ENCODE measurements around the gene FARS2.

FARS2 gene

DNA sequence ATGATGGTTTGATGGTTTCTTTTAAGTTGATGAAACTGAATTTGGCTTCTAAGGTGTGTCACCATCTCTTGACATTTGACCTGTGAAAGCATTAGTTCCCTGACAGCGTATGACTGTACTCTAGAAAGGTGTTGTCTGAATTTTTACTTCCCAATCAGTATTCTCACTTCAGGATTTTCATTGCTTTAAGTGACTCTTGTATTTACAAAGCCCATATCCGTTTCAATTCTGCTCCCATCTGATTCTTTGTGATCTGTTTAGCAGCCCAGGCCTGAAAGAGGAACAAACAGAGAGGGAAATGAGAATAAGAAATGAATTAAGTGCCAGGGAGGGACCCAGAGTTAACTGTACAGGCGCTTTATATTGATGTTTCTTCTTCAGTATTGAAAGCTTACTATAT is 73.7 kb downstream of the FARS2 start:
- no peaks in the 10 kb centered on the region for H3K27me3 Mint-ChIP-seq
- H3K4me1 Mint-ChIP-seq: peaks cover 37% of the 10 kb centered on the region
- no peaks in the 10 kb centered on the region for H3K9me3 Mint-ChIP-seq
- DNase-seq (ENCODE audit: low spot score in 2 of 2) (no peak), ATAC-seq (ENCODE audit: low read depth) (peak; percentile 73)
- H3K27ac Mint-ChIP-seq: peak overlapping the region; percentile 7
- H3K36me3 Mint-ChIP-seq: no peaks in the 10 kb centered on the region
- H3K4me3 Mint-ChIP-seq: no peak overlapping the region

- no peak for DNase-seq (ENCODE audit: low spot score in 2 of 2)
- Mint-ChIP-seq H3K27ac (no peak overlapping the region), H3K9me3 (no peaks in the 10 kb centered on the region), H3K27me3 (no peaks in the 10 kb centered on the region), H3K4me3 (peak overlapping the region; percentile 8), H3K4me1 (peaks cover 24% of the 10 kb centered on the region), H3K36me3 (no peaks in the 10 kb centered on the region)
- ATAC-seq (ENCODE audit: low read depth): no peak
Observed at GRCh38 chr6:5337573-5337972, 76.3 kb downstream of the FARS2 start.

- H3K9me3 Mint-ChIP-seq: no peaks in the 10 kb centered on the region
- peak overlapping the region; percentile 5 for H3K27ac Mint-ChIP-seq
- ATAC-seq (ENCODE audit: low read depth) (no peak), DNase-seq (ENCODE audit: low spot score in 2 of 2) (no peak)
- no peaks in the 10 kb centered on the region for H3K27me3 Mint-ChIP-seq
- peaks cover 23% of the 10 kb centered on the region for H3K4me1 Mint-ChIP-seq
- H3K4me3 Mint-ChIP-seq: peak overlapping the region; percentile 46
- H3K36me3 Mint-ChIP-seq: no peaks in the 10 kb centered on the region
Observed at GRCh38 chr6:5338177-5338960, 77.1 kb downstream of the FARS2 start.

DNA sequence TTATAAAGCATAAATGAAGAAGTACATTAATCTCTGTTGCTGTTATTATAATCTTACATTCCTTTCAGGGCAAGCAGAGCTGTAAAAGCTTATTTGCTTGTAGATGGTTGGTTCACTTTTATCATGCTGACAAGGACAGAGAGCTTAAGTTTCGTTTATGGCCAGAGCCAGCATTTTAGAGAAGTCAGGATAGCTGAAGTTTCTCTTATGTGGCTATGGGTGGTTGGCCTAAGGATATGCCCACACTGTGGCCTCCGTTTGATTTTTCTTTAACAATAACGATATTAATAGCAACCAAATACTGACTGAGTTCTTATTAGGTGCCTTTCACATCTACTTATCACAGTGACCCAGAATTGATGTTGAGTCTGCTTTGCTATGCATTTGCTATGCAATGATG is 78.5 kb downstream of the FARS2 start:
- DNase-seq (ENCODE audit: low spot score in 2 of 2) (no peak), ATAC-seq (ENCODE audit: low read depth) (peak; percentile 56)
- no peak overlapping the region for H3K4me3 Mint-ChIP-seq
- H3K36me3 Mint-ChIP-seq: no peaks in the 10 kb centered on the region
- H3K9me3 Mint-ChIP-seq: no peaks in the 10 kb centered on the region
- no peaks in the 10 kb centered on the region for H3K27me3 Mint-ChIP-seq
- H3K4me1 Mint-ChIP-seq: peaks cover 21% of the 10 kb centered on the region
- no peak overlapping the region for H3K27ac Mint-ChIP-seq

DNA sequence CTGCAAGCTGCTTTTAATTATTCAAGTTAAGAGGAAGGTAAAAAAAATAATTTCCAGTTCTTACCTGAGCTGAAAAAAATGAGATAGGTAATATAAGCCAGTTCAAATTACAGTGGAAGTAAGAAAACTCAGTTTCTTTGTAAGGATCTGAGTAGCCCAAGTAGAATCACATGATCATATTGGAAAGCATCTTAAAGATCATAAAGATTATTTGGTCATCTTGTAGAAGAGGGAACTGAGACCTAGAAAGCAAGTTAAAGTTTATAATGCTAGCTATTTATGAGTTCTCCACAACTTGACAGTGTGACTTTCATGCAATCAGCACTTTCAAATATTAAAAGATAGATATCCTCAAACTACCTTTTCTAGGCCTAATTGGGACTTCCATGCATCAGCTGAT is 80.5 kb downstream of the FARS2 start:
- ATAC-seq (ENCODE audit: low read depth) (no peak), DNase-seq (ENCODE audit: low spot score in 2 of 2) (no peak)
- H3K27me3 Mint-ChIP-seq: no peaks in the 10 kb centered on the region
- H3K27ac Mint-ChIP-seq: no peak overlapping the region
- H3K36me3 Mint-ChIP-seq: no peaks in the 10 kb centered on the region
- no peaks in the 10 kb centered on the region for H3K9me3 Mint-ChIP-seq
- no peak overlapping the region for H3K4me3 Mint-ChIP-seq
- H3K4me1 Mint-ChIP-seq: peaks cover 10% of the 10 kb centered on the region

DNA sequence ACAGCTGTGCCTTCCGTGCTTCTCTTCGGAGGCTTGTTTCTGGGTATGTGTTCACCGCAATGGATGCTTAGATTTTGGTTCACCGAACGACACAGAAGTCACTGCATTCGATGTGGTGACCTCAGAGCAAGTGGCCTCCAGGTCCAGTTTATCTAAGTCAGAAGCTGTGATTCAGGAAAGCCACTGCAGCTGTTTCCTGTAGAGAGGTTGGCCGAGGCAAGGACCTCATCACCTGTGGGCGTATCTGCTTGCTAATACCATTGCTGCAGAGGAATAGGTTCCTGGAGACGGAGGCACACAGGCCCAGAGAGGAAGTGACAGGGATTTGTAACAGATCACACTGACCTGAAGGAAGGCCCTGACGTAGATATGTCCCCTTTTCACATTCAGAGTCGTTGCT is 82.7 kb downstream of the FARS2 start:
- Mint-ChIP-seq H3K27ac (no peak overlapping the region), H3K4me1 (peaks cover 5% of the 10 kb centered on the region), H3K36me3 (peaks cover 10% of the 10 kb centered on the region), H3K27me3 (no peaks in the 10 kb centered on the region), H3K9me3 (no peaks in the 10 kb centered on the region), H3K4me3 (no peak overlapping the region)
- ATAC-seq (ENCODE audit: low read depth) (no peak), DNase-seq (ENCODE audit: low spot score in 2 of 2) (no peak)

- peaks cover 5% of the 10 kb centered on the region for H3K4me1 Mint-ChIP-seq
- H3K4me3 Mint-ChIP-seq: no peak overlapping the region
- H3K27me3 Mint-ChIP-seq: no peaks in the 10 kb centered on the region
- no peaks in the 10 kb centered on the region for H3K9me3 Mint-ChIP-seq
- ATAC-seq (ENCODE audit: low read depth): no peak
- no peak overlapping the region for H3K27ac Mint-ChIP-seq
- peaks cover 17% of the 10 kb centered on the region for H3K36me3 Mint-ChIP-seq
- DNase-seq (ENCODE audit: low spot score in 2 of 2): no peak
Observed at GRCh38 chr6:5345324-5345723, 84.0 kb downstream of the FARS2 start.

GRCh38 chr6:5351552-5352210 is 90.4 kb downstream of the FARS2 start:
- Mint-ChIP-seq H3K9me3 (no peaks in the 10 kb centered on the region), H3K27ac (no peak overlapping the region), H3K27me3 (no peaks in the 10 kb centered on the region), H3K4me3 (no peak overlapping the region), H3K36me3 (peaks cover 20% of the 10 kb centered on the region), H3K4me1 (peaks cover 13% of the 10 kb centered on the region)
- no peak for ATAC-seq (ENCODE audit: low read depth)
- no peak for DNase-seq (ENCODE audit: low spot score in 2 of 2)

DNA sequence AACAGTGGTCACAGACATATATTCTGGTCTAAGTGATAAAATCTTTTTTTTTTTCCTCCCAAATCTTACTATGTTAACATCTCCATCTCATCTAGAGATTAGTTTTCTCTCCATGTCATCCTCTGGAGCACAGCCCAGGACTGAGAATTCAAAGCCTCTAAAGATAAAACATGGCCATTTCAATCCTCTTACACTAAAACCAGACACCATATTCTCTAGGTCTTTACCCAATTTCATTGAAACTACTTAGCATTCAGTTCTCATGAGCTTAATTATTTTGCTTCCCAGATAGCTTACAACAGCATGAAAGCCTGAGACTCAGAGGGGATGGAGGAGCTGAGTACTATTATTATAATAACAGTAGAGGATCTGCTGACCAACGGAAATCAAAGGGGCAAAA is 92.7 kb downstream of the FARS2 start:
- H3K4me3 Mint-ChIP-seq: no peak overlapping the region
- DNase-seq (ENCODE audit: low spot score in 2 of 2) (no peak), ATAC-seq (ENCODE audit: low read depth) (no peak)
- H3K36me3 Mint-ChIP-seq: peaks cover 10% of the 10 kb centered on the region
- H3K27ac Mint-ChIP-seq: no peak overlapping the region
- no peaks in the 10 kb centered on the region for H3K9me3 Mint-ChIP-seq
- no peaks in the 10 kb centered on the region for H3K27me3 Mint-ChIP-seq
- peaks cover 13% of the 10 kb centered on the region for H3K4me1 Mint-ChIP-seq

DNA sequence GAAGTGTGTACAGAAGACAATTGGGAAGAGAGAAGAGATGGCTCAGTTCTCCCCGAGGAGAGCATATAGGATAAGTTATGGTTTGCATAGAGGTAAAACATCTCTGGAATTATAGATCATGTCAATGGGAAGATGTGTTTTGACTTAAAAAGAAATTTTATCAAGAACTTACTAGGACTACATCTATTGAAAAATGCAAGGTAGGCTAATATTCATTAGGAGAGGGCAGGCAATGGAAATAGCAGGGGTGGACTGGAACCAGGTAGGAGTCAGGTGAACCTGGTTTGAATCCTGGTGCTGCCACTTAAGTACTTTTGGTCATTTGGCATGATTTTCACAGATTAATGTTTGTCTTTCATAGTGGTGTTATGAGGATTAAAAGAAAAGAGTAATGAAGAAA is 96.2 kb downstream of the FARS2 start:
- no peak overlapping the region for H3K4me3 Mint-ChIP-seq

GRCh38 chr6:5359417-5359816 is 98.1 kb downstream of the FARS2 start:
- H3K4me1 Mint-ChIP-seq: peaks cover 4% of the 10 kb centered on the region
- H3K36me3 Mint-ChIP-seq: peaks cover 8% of the 10 kb centered on the region
- H3K9me3 Mint-ChIP-seq: no peaks in the 10 kb centered on the region
- no peaks in the 10 kb centered on the region for H3K27me3 Mint-ChIP-seq
- ATAC-seq (ENCODE audit: low read depth) (no peak), DNase-seq (ENCODE audit: low spot score in 2 of 2) (no peak)
- no peak overlapping the region for H3K27ac Mint-ChIP-seq
- no peak overlapping the region for H3K4me3 Mint-ChIP-seq

More for the DNA sequence above, 96.2 kb downstream of the FARS2 start:
- Mint-ChIP-seq H3K4me1 (peaks cover 13% of the 10 kb centered on the region), H3K36me3 (peaks cover 2% of the 10 kb centered on the region), H3K27me3 (no peaks in the 10 kb centered on the region), H3K27ac (no peak overlapping the region), H3K9me3 (no peaks in the 10 kb centered on the region)
- DNase-seq (ENCODE audit: low spot score in 2 of 2) (no peak), ATAC-seq (ENCODE audit: low read depth) (no peak)

- no peak overlapping the region for H3K27ac Mint-ChIP-seq
- no peaks in the 10 kb centered on the region for H3K9me3 Mint-ChIP-seq
- H3K4me3 Mint-ChIP-seq: no peak overlapping the region
- peaks cover 9% of the 10 kb centered on the region for H3K36me3 Mint-ChIP-seq
- ATAC-seq (ENCODE audit: low read depth): no peak
- DNase-seq (ENCODE audit: low spot score in 2 of 2): no peak
- no peaks in the 10 kb centered on the region for H3K27me3 Mint-ChIP-seq
- H3K4me1 Mint-ChIP-seq: peaks cover 9% of the 10 kb centered on the region
Observed at GRCh38 chr6:5361396-5361795, 100.1 kb downstream of the FARS2 start.

DNA sequence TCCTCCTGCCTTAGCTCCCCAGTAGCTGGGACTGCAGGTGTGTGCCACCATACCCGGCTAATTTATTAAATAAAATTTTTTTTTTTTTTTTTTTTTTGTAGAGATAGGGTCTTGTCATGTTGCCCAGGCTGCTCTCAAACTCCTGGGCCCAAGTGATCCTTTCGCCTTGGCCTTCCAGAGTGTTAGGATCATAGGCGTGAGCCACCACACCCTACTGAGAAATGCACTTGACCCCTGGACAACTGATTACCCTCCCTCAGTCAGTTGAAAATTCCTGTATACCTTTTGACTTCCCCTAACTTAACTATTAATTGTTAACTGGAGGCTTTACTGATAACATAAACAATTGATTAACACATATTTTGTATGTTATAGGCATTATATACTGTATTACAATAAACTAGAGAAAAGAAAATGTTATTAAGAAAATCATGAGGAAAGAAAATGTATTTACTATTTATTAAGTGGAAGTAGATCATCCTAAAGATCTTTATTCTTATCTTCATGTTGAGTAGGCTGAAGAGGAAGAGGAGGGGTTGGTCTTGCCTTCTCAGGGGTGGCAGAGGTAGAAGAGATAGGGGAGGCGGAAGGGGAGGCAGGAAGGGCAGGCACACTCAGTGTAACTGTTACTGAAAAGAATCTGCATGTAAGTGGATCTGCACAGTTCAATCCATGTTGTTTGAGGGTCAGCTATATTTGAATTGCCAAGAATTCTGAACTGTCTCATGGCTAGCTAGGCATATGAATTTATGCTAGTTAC is 104.3 kb downstream of the FARS2 start:
- DNase-seq (ENCODE audit: low spot score in 2 of 2) (no peak), ATAC-seq (ENCODE audit: low read depth) (no peak)
- Mint-ChIP-seq H3K4me1 (peaks cover 10% of the 10 kb centered on the region), H3K36me3 (peaks cover 29% of the 10 kb centered on the region), H3K4me3 (no peak overlapping the region), H3K27me3 (no peaks in the 10 kb centered on the region), H3K9me3 (no peaks in the 10 kb centered on the region), H3K27ac (no peak overlapping the region)

GRCh38 chr6:5366941-5367340 is 105.6 kb downstream of the FARS2 start:
- peaks cover 10% of the 10 kb centered on the region for H3K4me1 Mint-ChIP-seq
- no peak for DNase-seq (ENCODE audit: low spot score in 2 of 2)
- no peaks in the 10 kb centered on the region for H3K27me3 Mint-ChIP-seq
- no peak overlapping the region for H3K4me3 Mint-ChIP-seq
- no peak overlapping the region for H3K27ac Mint-ChIP-seq
- H3K9me3 Mint-ChIP-seq: no peaks in the 10 kb centered on the region
- ATAC-seq (ENCODE audit: low read depth): no peak
- H3K36me3 Mint-ChIP-seq: peaks cover 36% of the 10 kb centered on the region

Data from memory B cell (primary cell).